GM21786 (cell line): ENCODE data around the gene GBX2.

Experiments
- ATAC-seq: cut with Tn5 transposase; IDR thresholded peaks from one replicate; pipeline ENCODE4 v1.9.1; 2021; ENCODE audit not compliant: unreplicated experiment

The GBX2 gene

DNA sequence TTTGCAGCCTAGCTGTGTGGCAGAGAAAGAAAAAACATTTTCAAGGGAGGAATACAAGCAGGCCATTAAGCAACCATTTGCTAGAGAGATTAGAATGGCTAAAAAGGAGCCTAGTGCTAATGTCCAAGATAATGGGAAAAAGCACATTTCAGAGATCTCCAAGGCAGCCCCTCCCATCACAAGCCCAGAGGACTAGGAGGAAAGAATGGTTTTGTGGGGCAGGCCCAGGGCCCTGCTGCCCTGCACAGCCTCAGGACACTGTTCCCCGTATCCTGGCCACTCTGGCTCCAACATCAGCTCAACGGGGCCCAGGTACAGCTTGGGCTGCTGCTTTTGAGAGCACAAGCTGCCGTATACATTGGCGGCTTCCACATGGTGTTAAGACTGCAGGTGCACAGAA is 16.5 kb upstream of the GBX2 start:
- no peak for ATAC-seq

DNA sequence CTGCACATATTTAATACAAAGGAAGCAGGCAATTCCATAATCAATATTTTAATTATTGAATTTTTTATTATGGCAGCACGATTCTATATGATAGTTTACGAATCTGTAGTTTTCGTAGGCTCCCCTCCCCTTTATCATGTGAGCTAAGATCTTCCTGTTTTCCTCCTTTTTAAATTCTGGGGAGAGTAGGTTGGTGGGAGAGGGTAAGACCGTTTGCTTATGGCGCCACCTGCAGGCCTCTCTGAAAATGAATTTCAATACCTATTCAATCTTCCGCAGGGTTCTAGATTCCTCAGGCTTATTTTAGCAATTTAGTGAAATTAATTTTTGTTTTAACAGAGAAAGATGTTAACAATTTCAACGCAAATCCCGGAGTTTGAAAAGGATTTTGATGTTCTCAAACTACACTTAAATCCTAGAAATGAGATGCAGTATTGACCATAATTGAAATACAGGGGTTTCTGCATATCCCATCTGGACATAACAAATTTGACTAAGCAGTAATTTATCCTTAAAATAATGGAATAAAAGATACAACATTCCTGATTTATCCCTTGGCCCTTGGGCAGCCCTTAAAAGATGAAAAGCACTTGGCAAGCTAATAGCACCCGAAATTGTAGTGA is 12.8 kb upstream of the GBX2 start:
- ATAC-seq: no peak

DNA sequence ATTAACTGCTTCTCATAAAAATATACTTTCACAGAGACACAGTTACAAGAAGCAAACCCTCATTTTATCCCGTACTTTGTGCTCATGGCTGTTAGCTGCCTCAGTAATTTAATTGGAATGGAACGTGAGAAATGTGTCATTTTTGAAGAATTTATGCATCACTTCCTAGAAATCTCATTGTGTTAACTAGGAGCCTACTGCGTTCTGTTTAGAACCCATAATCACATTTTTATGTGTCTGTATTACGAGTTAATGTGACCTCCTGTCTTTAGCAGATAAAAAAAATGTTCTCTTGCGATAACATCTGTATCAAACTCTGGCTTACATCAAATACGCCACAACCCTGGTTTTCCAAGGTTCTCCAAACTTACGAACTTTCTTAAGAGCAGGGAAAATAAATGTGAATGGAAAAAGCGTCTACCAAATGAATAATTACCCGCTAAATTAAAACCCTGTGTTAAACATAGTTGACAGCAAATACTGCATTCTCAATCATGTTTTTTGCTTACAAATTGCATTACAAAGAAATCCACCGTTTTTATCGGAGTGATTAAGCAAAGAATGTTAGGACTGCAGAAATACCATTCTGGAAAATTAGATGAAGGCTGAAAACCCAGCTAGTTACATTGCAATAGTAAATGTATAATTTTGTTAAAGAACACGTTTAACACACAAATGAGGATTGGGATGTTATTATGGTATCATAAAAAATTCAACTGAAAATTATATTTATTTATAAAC is 12.1 kb upstream of the GBX2 start:
- ATAC-seq: no peak

DNA sequence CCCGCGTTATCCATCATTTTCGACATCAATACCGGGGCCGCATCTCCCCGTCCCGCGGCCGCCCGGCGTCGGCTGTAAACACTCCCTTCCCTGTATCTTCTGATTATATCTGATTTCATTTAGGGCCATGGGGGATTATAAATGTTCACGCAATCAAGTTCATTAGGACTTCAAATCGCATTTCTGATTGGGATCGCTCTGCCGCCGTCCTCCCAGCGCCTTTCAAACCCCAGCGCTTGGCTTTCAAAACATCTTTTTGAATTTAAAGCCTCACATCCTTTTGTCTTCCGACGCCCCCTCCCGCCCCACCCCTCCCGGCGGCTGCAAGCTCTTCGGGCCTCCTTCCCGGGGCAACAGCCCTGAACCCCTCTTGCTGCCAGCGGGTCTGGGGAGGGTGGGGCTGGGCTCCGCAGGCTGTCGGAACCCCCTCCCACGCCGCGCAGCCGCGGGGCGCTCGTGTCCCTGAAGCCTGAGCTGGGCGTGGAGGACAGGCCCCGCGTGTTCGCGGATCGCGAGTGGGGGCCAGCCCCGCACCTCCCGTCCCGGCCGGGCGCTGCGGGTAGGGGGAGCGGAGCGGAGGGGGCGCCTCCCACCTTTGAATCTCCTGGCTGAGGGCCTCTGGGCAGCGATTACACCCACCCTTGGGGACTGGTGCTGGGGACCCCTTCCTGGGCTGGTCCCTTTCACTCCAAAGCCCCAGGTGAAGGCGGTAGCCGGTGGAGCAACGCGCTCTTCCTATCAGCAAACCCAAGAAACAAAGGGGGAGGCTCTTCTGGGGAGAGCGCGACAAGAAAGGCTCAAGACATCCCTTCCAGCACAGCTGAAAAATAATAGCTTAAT is 11.3 kb upstream of the GBX2 start:
- ATAC-seq: no peak

DNA sequence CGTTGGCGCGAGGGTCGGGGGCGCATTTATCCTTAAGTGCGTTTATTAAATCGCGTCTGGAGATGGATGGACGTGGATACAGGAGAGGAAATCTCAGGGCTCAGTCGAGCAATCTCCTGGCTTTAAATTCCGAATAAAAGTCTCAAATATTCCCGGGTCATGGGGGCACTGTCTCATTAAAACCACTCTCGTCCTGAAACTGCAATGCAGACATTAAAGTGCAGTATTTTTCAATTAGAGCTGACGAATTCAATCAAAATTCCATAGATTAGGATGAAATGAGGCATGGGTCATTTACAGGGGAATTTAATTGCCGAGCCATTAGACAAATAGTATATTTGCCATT is 10.7 kb upstream of the GBX2 start:
- no peak for ATAC-seq

DNA sequence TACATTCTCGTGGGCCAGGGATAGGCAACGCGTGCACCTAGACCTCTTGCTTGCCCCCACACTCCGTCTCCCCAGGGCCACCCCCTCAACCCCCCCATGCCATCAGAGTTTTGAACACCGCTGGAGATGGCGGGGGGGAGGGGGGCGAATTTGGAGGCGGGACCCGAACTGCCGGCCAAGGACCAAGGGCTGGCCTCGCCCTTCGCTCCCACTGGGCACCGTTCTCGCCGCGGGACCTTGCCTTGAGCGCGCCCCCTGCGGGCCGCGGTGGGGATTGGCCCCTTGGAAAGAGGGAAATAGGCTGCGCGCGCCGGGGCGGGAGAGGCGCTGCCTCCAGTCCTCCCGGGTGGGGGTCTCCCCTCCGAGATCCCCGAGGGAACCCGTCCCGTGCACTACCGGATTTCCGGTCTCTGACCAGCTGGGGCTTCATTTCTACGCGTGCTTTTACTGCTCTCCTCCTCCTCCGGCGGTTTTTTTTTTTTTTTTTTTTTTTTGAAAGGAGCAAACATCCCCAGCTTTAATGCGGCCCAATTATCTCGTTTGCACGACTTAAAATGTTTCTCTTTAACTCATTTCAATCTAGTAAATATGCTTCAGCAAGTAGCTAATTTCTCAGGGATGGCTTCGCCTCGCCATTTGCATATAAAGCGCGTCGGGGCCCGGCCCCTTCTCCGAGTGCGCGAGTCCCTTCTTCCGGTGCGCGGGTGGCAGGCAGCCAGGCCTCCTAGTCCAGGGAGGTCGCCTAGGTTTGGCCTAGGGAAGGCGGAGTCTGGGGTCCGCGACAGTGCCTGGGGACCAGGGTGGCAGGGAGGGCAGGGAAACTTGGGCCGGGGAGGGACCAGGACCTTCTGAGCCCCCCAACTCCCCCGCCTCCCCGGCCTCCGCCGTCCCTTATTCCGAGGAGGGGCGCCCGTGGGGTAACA is 10.0 kb upstream of the GBX2 start:
- no peak for ATAC-seq

DNA sequence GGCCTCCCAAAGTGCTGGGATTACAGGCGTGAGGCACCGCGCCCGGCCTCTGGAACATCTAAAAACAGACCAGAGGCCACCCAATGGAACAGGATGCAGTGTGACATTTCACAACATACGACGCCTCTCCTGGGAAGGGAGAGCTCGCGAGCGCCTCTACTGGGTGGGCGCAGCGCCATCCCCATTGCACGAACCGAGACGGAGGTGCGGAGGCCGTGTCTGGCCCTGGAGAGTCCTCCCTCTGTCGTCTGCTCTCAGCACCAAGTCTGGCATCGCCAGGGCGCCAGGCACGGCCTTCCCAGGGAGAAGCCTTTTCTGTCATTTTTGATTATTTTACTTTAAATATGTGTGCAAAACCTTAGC is 9.4 kb upstream of the GBX2 start:
- no peak for ATAC-seq

DNA sequence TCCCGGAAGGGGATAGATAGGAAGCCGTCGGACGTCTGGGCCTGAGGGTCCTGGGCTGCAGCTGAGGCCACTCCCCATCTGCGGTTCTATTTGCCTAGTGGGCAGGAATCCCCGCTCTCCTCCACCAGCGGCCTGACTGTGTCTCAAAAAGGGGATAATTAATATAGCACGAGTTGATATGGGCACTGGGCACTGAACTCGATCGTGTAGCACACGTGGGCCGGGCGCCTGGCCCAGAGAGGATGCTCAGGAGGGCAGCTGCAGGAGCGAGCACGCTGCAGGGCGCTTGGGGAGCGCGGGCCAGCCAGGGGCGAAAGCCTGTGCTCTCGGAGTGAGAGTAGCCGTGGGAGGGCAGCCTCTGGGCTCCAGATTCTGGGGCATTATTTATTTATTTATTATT is 8.8 kb upstream of the GBX2 start:
- ATAC-seq: no peak

DNA sequence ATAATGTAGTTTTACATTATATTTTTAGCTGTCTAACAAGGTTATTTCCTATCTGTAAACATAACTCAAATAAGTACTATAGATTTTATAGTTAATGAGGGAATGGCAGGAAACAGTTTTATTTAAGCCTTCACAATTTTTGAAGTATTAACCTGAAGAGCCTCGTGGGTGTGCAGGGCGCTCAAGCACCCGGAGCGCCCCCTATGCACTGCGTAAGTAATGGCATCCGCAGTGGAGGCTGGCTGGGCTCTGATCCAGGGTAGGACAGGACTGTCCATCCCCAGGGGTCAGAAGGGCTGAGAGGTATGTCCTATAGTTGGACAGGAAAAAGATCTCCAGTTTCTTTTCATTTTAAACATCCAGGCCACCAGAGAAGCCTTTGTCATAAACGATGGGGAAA is 8.2 kb upstream of the GBX2 start:
- ATAC-seq: no peak

DNA sequence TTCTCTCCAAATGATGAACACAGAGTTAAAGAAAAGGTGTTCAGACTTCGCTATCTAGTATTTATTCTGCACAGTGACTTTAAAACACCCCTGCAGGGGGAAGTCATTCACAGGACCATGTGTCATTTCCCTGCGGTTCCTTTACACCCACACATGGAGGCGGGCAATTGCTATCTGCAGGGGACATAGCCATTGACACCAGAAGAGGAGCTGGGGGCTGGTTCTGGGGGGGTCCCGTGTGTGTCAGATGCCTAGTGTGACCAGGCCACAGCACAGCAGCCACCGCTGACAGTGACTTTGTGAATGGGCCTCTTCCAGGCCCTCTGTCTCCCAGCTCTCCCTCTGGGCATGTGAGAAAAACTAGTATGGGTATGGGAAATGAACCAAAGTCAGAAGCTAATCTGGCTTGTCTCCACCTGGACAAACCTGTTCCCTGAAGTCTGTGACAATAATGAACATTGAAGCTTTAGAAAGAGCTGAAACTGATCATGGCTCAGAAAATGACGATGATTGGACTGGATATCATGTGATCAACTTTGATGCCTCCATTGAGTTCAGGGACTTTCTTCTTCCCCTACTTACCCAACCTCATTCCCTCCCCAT is 7.5 kb upstream of the GBX2 start:
- no peak for ATAC-seq

DNA sequence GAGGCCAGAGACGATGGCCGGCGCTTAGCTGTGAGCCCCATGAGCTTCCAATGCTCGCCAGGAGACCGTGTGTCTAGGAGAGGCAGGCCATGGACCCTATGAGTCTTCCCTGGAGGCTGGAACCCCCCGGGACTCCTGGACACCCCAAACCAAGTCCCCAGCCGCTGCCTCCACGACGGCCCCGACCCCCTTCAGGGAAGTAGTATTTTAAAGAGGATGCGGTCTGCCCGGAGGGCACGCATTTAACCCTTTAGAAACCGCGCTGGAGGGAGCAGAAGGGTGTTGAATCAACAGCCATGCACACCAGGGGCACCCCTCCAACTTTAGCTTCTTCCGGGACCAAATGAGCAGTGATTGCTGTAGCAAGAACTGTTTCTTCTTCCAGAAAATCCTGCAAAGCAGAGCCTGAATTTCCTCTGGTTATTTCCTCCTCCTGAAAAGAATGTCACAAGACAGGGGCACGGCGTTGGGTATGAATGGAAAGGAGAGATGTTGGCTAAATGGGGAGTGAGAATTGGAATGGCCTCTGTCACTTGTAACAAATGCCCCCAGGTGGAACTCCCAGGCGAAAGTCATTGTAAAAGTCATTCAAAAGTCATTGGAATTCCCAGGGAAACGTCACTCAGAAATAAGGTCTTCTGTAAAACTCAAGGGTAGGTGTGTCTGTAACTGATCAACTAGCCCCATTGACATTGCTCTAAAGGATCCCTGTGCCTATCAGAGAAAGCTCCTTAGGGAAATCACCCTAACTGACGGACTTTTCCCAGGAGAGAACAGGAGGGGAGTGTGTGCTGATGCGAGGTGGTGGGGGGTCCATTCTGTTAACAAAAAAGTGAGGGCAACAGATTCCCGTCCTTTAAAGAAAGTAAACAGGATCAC is 5.8 kb upstream of the GBX2 start:
- ATAC-seq: no peak

DNA sequence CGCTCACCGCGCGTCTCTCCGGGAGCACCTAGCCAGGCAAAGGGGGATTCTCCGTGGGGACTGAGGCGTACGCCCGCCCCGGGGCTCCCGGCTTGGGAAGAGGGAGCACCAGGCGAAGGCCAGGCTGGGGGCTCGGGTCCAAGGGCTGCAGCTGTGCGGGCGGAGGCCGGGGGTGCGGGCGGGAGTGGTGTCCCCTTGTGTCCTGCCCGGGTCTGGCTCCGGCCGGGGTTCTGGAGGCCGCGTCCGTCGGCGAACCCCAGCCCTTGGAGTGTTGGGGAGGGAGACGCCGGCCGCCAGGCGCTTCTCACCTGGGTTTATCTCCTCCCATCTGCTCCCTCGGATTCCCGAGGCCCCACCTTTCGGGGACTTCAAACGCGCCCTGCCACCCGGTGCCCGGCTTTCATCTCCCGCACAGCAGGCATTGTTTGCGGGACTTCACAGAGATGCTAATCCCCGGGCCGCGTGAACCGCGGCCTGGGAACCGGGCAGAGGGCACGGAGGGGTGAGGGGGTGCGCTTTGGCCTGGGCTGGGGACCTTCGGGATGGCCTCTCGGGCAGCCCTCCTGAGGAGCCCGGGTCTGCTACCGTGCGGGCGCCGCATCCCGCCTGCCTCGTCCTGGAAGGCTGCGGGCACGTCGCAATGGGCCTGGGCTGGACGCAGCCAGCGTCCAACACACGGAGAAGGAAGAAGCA is 5.0 kb upstream of the GBX2 start:
- no peak for ATAC-seq

DNA sequence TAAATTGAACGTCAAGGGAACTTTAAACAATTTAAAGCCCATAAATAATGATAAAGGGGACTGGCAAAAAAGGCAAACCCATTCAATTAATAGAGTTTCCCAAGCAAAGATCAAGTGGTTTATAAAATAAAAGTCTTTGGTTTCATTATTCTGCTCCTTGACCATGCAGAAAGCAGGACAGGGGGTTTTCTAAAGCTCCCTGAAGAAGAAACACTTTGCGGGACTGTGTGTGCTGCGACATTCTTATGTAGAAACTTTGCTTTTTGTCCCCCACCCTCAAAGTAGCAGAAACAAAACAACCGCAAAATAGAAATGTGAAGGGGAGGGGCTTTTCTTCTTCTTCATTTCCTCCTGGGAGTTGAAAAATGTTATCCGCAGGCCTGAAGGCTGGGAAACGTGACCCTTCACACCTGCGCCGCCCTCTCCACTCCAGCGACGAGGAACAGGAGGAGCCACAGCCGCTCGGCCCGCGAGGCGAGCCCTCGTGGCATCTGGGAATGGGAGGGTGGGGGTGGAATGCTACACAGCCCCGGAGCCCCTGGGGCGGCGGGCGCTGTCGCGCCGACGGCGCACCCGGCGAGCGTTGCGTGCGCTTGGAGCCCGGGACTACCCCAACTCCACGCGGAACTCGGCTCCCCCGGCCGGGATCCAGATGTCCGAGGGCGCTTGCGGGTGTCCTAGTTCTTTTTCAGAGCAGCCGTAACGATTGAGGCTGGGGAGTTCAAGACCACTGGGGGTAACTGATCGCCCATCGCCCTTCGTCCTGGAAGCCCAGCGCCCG is 4.3 kb upstream of the GBX2 start:
- no peak for ATAC-seq

DNA sequence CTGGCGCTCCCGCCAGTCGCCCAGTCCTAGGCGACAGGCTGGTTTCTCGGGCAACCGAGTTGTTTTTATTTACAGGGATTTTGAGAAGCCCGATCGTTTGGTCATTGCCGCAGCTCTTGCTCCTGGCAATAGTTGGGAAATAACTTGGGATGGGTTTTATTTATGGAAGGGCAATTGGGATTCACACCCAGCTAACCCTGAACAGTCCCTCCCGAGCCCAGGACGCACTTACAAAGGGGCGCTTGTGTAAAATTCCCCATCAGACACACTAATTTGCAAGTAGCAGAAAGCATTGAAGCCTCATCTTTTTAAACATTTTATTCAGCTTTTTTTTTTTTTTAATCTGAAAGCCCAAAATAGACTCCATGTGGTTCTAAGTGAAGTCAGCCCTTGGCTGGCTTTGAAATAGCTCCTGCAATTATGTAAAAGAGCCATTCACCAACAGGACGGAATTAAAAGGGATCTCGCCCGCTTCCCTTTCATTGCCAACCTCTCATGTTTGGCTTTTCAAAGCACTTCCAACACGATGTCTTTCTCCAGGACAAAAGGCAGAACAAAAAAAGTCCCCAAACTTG is 3.6 kb upstream of the GBX2 start:
- no peak for ATAC-seq

DNA sequence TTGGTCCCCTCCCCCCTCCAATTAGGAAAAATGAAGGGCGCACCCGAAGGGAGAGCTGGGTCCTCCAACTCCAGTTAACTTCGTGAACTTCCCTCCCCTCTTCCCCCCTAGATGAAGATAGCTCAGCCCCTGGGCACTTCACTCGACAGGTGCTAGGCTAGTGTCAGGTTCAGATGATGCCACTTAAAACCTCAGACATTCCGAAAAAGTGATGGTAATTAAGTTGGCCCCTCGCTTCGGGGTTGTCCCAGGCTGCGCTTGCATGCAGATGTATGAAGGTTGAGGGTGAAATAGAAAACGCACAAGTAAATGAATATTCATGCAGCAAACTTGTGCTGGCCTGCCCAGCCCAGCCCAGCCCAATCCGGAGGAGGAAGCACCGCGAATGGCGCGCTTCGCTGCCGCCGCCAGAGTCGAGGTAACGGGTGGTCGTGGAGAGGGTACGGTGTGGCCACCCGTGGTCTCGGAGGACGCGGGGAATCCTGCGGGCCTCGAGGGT is 3.0 kb upstream of the GBX2 start:
- no peak for ATAC-seq

DNA sequence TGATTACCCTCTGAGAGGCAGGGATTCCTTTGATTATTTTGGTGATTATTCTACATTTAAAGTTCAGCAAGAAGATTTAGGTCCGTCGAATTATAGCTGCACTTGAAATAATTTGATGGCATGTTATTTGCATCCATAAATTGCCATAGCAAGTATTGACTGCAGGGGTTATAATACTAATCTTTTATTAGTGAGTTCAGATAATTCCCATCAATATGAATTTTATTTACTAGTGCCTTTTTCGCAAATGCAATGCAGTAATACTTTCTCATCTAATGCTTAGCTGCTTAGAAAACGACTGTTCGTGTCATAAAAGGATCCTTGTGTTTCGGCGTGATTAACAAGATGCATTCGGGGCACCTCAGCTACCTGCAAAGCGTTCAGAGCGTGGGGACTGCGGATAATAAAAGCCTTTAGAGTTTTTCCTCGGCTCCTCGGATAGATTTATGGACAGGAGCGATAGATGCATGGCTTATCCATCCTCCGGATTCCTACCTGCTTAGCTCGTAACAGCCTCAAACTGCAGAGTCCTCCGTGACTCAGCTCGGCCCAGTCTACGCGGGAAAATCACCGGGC is 2.5 kb upstream of the GBX2 start:
- ATAC-seq: no peak

DNA sequence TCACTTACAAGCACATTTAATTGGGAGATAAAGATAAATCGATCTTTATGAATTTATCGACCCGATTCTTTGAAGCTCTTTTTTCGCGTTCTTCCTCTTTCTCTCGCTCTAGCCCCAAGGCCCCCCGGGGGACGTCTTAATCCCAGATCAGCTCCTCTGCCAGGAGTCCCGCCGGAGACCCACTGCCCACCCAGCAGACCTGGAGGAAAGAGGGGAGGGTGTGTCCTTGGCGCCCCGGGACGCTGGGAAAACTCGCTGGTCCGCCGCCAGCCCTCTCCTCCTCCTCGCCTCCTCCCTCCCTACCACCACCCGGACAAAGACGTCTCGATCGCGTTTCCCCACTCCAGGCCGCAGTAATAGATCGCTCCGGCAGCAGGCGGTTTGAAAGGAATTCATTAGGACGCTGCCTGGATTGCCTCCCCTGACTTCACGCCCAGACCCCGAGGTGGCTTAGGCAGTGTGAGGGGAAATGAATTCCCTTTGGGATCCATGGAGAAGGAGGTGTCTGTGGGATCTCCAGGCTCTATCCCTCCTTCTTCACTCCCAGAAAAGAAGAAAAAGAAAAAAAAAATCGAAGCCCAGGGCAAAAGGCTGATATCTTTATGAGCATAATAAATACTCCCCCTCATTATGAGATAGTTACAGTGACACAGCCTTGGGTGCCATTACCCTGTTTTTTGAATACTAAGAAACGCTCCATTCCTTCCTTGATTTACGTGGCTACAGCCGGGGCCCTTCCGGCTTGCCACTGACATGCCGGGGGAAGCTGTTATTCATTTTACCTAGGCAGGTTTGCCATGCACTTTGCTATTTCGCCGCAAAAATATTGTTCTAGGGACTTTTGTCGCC is 1.8 kb upstream of the GBX2 start:
- ATAC-seq: no peak
